Esophagus muscularis mucosa (tissue), 4 donors: ENCODE measurements around the gene MACROD2. TPM values are rescaled to one million over a fixed set of nuclear protein-coding genes. Genes with fewer than 3 reads are reported as not detected.

Source experiments
- DNase-seq: peaks from one replicate; pipeline ENCODE4 v3.0.0-alpha.2; 2017; ENCODE audit errors: extremely low spot score
- H3K27ac ChIP-seq, 4 donors: fragments of 200-600 bp; sonication (generic); replicated peaks in 1 of 4; 1 replicate in 3 of 4; 2 replicates in 1 of 4; pipeline ENCODE4 v1.5.1; 2016 to 2019; ENCODE audit warnings: mild to moderate bottlenecking in 1 of 4
- H3K27me3 ChIP-seq, 4 donors: fragments of 200-600 bp; sonication (generic); one replicate each; pipeline versions ENCODE4 v1.5.1 to v1.6.0; 2016 to 2019
- H3K36me3 ChIP-seq, 4 donors: fragments of 200-600 bp; sonication (generic); one replicate each; pipeline ENCODE4 v1.5.1; 2016 to 2019
- H3K4me1 ChIP-seq, 4 donors: fragments of 200-600 bp; sonication (generic); one replicate each; pipeline ENCODE4 v1.5.1; 2016 to 2019
- H3K4me3 ChIP-seq, 4 donors: fragments of 200-600 bp; sonication (generic); 1 replicate in 2 of 4; 2 replicates in 2 of 4; pipeline ENCODE4 v1.5.1; 2016 to 2019; ENCODE audit warnings: mild to moderate bottlenecking in 4 of 4, moderate library complexity in 1 of 4
- H3K9me3 ChIP-seq, 4 donors: fragments of 200-600 bp; sonication (generic); 1 replicate in 3 of 4; 2 replicates in 1 of 4; pipeline ENCODE4 v1.5.1; 2016 to 2019
- CTCF ChIP-seq, 3 experiments: fragments of 200-600 bp in 2 of 3; fragments of 450-650 bp in 1 of 3; sonication (generic) in 2 of 3; IDR thresholded peaks; one replicate each; pipeline ENCODE4 v1.5.1; 2017 to 2019; ENCODE audit warnings: antibody characterized with exemption in 3 of 3, mild to moderate bottlenecking in 2 of 3, moderate library complexity in 1 of 3
- EP300 ChIP-seq: sonication (generic); formaldehyde crosslinking; IDR thresholded peaks from one replicate; pipeline ENCODE4 v1.6.1; 2017; ENCODE audit warnings: antibody characterized with exemption
- POLR2A ChIP-seq: fragments of 450-650 bp; IDR thresholded peaks from one replicate; pipeline ENCODE4 v1.6.1; 2017; ENCODE audit warnings: antibody characterized with exemption, moderate library complexity, mild to moderate bottlenecking, low read depth
- POLR2AphosphoS5 ChIP-seq, 2 donors: sonication (generic); formaldehyde crosslinking; IDR thresholded peaks; one replicate each; pipeline ENCODE4 v1.6.1; 2017; ENCODE audit warnings: antibody characterized with exemption in 2 of 2
- WGBS: methylation state at CpG from one replicate; pipeline ENCODE4 v1.1.5; 2018; 5-methylcytosine and 5-hydroxymethylcytosine counted together
- intact Hi-C: fragments of 100-400 bp; cut with DNase I; formaldehyde crosslinking; loops from one replicate; pipeline ENCODE4 v1.15.1; 2023
- total RNA-seq, 4 donors: library from RNA; depleted of rRNA; stranded (reverse); fragments of >200 nt; gene quantifications; one replicate each; pipeline versions ENCODE4 v1.1.0 to v1.2.1, GENCODE V29; 2016

The MACROD2 gene
- total RNA-seq, 4 donors from 2014 or later = 1.4 to 3.6 (median 2.6) TPM

GRCh38 chr20:13996265-13996664, 949 bp downstream of the MACROD2 start:
- Histone ChIP-seq H3K27ac (peak overlapping the region in 2 of 4 donors; percentile 70 to 79), H3K27me3 (no peaks in the 10 kb centered on the region), H3K4me1 (peaks cover 0 to 20% (median 13%) of the 10 kb centered on the region in 4 donors), H3K4me3 (peak overlapping the region; percentile 68 to 92 (median 84)), H3K9me3 (peaks cover 0 to 11% (median 3%) of the 10 kb centered on the region in 4 donors), H3K36me3 (no peaks in the 10 kb centered on the region)
- DNase-seq = no peak
- intact Hi-C loops = no loop called here
- no peak for TF ChIP-seq EP300
- WGBS = 25% methylated on average over 8 of the region's 13 CpGs

GRCh38 chr20:14000917-14001316, 5.6 kb downstream of the MACROD2 start:
- peaks cover 0 to 10% (median 8%) of the 10 kb centered on the region in 4 donors for H3K4me1 ChIP-seq
- no peak overlapping the region for H3K27ac ChIP-seq
- H3K36me3 ChIP-seq = no peaks in the 10 kb centered on the region
- intact Hi-C loops = no loop called here
- H3K9me3 ChIP-seq = no peaks in the 10 kb centered on the region
- no peak overlapping the region for H3K4me3 ChIP-seq
- TF ChIP-seq POLR2A = no peak
- TF ChIP-seq POLR2AphosphoS5 (IDR thresholded peaks at IDR 0.05) = no peak
- TF ChIP-seq CTCF (IDR thresholded peaks at IDR 0.05) = no peak
- TF ChIP-seq EP300 = no peak
- 95% methylated on average over 1 of the region's 1 CpG for WGBS
- H3K27me3 ChIP-seq = no peaks in the 10 kb centered on the region
- no peak for DNase-seq

GRCh38 chr20:14005996-14006395, 10.7 kb downstream of the MACROD2 start:
- no peak for TF ChIP-seq POLR2AphosphoS5 (IDR thresholded peaks at IDR 0.05)
- TF ChIP-seq POLR2A = no peak
- no peak for TF ChIP-seq CTCF (IDR thresholded peaks at IDR 0.05)
- no peak for TF ChIP-seq EP300
- Histone ChIP-seq H3K9me3 (no peaks in the 10 kb centered on the region), H3K4me3 (no peak overlapping the region), H3K36me3 (no peaks in the 10 kb centered on the region), H3K27ac (no peak overlapping the region), H3K27me3 (no peaks in the 10 kb centered on the region), H3K4me1 (no peaks in the 10 kb centered on the region)
- intact Hi-C loops = no loop called here
- WGBS = 97% methylated on average over 4 of the region's 4 CpGs
- no peak for DNase-seq

GRCh38 chr20:14009208-14009607, 13.9 kb downstream of the MACROD2 start:
- WGBS = 87% methylated on average over 2 of the region's 2 CpGs
- intact Hi-C loops = no loop called here
- H3K4me1 ChIP-seq = no peaks in the 10 kb centered on the region

GRCh38 chr20:14012671-14013070, 17.4 kb downstream of the MACROD2 start:
- H3K4me1 ChIP-seq = no peaks in the 10 kb centered on the region
- H3K27ac ChIP-seq = no peak overlapping the region
- H3K9me3 ChIP-seq = peaks cover 0 to 23% (median 18%) of the 10 kb centered on the region in 4 donors
- TF ChIP-seq POLR2A (no peak), POLR2AphosphoS5 (IDR thresholded peaks at IDR 0.05) (no peak), EP300 (no peak), CTCF (IDR thresholded peaks at IDR 0.05) (no peak)
- intact Hi-C loops = no loop called here
- no peak overlapping the region for H3K4me3 ChIP-seq
- DNase-seq = no peak
- H3K36me3 ChIP-seq = no peaks in the 10 kb centered on the region
- 97% methylated on average over 3 of the region's 3 CpGs for WGBS
- H3K27me3 ChIP-seq = no peaks in the 10 kb centered on the region

More at GRCh38 chr20:14009208-14009607, 13.9 kb downstream of the MACROD2 start:
- H3K27me3 ChIP-seq = no peaks in the 10 kb centered on the region
- H3K4me3 ChIP-seq = no peak overlapping the region
- no peak for TF ChIP-seq EP300
- TF ChIP-seq CTCF (IDR thresholded peaks at IDR 0.05) = no peak
- no peak for TF ChIP-seq POLR2A
- TF ChIP-seq POLR2AphosphoS5 (IDR thresholded peaks at IDR 0.05) = no peak
- peaks cover 0 to 14% (median 12%) of the 10 kb centered on the region in 4 donors for H3K9me3 ChIP-seq
- no peaks in the 10 kb centered on the region for H3K36me3 ChIP-seq
- no peak for DNase-seq
- no peak overlapping the region for H3K27ac ChIP-seq
